NOMO-1 treated with DMSO at 0.1 percent for 48 hours (cell line): ENCODE measurements around the gene GATD1.

ENCODE experiments used
- DNase-seq: peaks from one replicate; lab custom pipeline; 2025; ENCODE audit not compliant: unreplicated experiment; lab: John Stamatoyannopoulos, UW

GATD1 gene

DNA sequence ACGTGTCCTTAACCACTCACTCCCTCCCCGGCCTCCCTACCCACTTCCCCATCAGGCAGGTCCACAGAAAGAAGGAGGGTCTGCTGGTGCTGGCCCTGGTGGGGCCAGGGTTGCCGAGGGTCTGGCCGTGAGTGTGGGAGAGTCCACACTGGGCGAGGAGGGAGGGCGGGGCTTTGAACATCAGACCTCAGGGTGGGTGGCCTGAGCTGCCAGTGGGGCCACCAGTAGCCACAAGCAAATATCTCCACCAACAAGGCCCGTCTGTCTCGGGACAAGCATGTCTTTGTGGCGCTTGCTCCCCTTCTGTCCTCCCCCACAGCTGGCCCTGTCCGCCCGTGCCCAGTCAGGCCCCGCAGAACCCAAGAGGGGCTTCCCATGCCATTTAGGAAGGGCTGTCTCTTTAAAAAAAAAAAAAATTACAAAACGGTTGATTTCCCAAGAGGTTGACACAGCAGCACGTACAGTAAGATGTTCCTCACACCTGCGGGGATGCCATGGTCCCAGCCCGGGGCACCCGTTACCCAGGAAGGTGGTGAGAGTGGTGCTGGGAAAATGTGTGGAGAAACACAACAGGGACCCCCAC is 47.7 kb downstream of the GATD1 start:
- DNase-seq = peak; percentile 33

DNA sequence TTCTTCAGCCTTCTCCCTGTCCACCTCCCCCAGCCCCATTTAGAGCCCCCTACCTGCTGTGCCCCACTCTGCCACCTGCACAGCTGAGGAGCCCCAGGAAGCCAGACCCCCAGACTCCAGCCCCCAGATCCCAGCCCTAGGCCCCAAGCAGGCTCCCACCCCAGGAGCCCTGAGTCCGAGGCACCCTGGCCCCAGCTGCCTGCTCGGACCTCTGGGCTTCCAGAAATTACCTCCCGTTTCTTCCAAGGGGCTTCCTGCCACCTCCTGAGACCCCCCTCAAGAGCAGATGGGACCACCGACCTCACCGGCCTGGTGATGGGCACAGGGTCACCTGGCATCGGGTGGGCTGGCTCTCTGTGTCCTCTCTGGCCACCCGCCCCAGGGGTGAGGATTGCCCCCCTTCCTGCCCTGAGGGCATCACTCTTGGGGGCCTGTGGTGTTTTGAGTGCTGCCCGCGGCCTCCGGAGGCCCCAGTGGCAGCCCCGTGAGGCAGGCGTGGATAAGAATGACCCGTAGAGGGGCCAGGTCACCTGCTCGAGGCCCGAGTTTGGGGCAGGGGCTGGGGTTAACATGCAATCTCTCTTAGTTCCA is 48.3 kb downstream of the GATD1 start:
- DNase-seq = no peak

DNA sequence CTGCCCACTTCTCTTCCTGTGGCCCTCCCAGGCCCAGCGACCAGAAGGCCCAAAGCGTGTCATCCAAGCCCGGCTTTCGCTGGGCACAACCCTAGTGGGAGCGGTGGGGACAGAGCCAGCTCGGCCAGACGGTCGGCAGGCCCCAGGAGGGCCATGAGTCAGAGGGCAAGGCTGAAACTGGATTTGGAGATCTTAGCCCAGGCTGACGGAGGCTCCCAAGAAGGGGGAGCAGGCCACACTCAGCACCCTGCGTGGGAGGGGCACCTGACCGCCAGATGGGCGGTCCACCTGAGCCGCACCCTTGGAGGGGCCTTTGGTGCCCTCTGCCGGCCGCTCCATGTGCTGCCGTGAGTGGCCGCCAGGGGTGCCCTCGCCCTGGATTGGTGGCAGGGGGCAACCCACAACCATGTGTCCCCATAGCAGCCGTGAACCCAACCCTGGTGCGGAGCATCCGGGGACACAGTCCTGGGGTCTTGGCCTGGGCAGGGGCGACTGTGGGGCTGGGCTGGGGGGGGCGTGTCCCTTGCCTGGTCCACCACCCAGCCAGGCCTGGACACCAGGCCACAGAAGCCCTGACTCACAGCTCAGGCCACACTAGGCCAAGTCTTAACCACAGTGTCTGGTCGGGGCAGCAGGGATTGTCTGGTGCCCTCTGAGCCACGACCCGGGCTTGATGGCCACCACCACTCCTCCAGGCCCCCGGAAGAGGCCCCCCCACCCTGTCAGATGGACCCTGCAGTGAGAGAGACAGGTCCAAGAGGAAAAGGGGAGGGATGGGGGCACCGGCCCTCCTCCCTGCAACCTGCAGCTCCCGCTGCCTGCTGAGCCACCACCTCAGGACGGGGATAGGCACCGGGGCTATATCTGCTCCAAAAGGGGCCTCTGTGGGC is 49.2 kb downstream of the GATD1 start:
- DNase-seq = peak; percentile 54

DNA sequence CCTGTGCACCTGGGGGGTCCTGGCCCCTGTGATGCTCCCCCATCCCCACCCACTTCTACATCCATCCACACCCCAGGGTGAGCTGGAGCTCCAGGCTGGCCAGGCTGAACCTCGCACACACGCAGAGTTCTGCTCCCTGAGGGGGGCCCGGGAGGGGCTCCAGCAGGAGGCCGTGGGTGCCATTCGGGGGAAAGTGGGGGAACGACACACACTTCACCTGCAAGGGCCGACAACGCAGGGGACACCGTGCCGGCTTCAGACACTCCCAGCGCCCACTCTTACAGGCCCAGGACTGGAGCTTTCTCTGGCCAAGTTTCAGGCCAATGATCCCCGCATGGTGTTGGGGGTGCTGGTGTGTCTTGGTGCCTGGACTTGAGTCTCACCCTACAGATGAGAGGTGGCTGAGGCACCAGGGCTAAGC is 50.0 kb downstream of the GATD1 start:
- DNase-seq = no peak

DNA sequence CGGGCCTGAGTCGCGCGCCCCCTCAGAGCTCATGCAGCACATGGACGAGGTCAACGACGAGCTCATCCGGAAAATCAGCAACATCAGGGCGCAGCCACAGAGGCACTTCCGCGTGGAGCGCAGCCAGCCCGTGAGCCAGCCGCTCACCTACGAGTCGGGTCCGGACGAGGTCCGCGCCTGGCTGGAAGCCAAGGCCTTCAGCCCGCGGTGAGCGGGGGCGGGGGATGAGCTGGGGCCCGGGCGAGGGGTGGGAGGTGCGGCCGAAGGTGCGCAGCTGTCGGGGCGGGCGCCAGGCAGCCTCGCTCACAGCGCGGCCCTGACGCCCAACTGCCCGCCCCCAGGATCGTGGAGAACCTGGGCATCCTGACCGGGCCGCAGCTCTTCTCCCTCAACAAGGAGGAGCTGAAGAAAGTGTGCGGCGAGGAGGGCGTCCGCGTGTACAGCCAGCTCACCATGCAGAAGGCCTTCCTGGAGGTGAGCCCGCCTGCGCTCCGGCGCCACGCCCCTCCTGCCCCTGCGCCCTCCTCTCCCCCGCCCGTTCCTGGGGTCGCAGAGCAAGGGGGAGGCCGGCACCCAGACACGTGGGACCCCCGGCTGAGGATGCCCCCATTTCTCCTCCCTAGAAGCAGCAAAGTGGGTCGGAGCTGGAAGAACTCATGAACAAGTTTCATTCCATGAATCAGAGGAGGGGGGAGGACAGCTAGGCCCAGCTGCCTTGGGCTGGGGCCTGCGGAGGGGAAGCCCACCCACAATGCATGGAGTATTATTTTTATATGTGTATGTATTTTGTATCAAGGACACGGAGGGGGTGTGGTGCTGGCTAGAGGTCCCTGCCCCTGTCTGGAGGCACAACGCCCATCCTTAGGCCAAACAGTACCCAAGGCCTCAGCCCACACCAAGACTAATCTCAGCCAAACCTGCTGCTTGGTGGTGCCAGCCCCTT is 50.7 kb downstream of the GATD1 start:
- peak; percentile 41 for DNase-seq

DNA sequence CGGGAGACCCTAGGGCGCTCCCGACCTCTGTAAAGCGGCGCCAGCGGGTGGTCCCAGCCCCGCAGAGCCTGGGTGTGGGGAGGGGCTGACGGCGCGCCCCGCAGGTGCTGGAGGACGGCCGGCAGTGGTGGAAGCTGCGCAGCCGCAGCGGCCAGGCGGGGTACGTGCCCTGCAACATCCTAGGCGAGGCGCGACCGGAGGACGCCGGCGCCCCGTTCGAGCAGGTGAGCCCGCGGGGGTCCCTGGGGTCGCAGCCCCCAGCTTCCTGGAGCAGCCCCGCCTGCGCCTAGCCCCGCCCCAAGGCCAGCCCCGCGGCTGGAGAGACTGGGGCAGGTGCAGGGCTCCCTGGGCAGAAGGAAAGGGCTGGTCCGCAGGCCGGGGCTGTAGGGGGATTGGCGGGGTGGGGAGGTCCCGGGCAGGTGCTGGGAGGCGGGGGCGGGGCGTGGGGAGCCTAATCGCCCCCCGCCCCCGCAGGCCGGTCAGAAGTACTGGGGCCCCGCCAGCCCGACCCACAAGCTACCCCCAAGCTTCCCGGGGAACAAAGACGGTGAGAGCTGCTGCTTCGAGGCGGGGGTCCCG is 51.6 kb downstream of the GATD1 start:
- DNase-seq = no peak

DNA sequence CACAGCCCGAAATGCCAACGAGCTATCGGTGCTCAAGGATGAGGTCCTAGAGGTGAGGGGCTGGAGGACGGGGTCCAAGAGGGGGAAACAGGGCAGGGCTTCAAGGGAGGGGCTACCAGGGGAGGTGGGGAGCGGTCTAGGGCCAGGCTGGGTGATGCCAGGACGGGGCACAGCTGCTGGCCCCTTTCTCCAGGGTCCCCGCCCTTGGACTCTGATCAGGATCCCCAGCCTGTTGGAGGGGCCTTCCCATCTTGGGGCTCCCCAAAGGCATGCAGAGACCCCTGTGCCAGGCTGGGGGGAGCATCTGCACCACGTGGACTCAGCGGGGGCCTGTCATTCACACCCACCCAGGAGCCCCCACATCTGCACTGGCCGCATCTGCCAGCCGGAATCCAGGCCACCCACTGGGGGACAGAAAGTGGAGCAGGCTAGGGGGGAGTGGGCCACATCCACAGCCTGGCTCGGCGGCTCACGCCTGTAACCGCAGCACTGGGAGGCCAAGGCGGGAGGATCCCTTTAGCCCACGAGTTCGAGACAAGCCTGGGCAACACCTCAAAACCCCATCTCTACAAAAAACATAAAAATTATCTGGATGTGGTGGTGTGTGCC is 52.4 kb downstream of the GATD1 start:
- no peak for DNase-seq

DNA sequence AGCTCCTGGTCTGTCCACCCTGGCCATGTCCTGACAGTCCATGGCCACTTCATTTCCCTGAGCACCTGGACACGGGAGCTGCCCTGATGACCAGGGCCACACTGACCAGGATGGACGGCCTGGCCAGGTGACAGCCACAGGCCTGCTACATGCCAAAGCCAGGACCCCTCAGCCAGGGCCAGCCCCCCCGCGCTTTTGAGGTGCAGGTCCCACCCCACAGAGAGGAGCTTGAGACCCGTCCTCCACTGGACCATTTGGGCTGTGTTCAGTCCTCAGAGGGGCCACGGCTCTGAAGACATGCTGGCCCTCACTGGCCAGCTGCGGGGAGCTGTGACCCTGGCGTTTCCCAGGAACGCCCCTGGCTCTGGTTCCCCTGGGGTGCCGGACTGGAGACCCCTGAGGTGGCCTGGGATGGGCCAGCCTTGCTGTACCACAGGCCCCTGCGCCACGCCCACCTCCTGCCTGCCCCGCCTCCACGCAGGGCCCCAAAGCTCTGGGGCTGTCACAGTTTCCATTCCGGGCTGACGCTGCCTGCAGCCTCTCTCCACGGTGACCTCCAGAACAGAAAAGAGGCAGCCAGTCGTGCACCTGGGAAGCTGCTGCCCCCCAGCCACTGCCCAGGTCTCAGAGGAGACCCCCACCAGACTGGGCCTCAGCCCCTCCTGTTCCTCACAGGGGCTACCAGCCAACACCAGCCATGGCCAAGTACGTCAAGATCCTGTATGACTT is 53.1 kb downstream of the GATD1 start:
- no peak for DNase-seq

DNA sequence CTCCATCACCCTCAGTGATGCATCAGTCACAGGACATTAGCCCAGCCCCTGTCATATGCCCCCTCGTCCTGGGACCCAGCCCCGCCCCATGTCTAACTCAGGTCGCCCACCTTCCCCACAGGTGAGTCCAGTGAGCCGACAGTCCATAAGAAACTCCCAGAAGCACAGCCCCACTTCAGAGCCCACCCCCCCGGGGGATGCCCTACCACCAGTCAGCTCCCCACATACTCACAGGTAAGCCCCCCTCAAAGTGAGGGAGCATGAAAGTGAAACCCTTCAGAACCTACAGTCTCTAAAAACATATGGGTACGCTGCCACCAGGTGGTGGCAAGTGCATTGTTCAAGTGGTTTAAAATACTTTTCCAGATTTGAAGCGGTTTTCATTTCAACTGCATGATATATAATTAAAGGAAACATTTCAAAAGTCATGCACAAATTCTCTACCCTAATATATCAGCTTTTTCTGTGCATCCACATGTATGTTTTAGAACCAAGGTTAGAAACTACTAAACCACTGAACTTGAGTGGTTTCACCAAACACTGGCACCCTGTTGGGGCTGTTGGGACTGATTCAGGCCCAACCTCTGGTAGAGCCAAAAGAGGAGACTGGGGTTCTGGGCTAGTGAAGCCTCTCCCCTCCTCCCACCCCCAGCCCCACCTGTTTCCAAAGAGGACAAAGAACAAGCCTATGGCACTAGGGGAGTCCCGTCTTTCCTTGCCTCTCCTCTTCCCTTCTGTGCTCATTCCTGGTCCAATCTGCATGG is 54.0 kb downstream of the GATD1 start:
- peak; percentile 66 for DNase-seq

DNA sequence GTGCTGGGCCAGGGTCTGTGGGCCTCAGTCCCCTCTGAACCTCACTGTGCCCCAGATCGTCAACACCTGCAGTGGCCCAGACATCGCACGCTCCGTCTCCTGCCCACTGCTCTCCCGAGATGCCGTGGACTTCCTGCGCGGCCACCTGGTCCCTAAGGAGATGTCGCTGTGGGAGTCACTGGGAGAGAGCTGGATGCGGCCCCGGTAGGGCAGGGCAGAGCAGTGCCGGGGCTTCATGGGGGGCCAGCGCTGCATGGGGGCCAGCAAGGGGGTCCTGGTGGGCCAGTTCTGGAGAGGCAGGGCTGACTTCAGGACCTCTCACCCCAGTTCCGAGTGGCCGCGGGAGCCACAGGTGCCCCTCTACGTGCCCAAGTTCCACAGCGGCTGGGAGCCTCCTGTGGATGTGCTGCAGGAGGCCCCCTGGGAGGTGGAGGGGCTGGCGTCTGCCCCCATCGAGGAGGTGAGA is 54.9 kb downstream of the GATD1 start:
- DNase-seq = no peak

DNA sequence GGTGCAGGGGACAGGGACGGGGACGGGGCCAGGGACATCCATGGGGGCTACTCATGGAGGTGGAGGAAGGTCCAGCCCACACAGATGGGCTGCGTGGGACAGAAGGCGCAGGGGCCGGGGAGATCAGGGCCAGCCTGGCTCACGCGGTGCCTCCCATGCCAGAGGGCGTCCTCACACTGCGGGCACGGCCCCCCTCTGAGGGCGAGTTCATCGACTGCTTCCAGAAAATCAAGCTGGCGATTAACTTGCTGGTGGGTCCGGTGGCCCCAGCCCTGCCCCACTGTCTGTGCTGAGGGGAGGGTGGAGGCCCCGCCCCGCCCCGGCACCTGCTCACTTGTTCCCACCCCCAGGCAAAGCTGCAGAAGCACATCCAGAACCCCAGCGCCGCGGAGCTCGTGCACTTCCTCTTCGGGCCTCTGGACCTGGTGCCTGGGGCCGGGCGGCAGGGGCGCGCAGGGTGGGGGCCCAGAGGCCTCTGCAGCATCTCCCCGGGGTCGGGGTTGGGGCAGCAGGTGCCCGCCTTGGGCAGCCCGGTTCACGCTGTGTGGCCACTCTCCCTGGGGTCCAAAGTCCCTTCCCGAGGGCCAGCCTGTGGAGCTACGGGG is 55.4 kb downstream of the GATD1 start:
- DNase-seq = peak; percentile 64

DNA sequence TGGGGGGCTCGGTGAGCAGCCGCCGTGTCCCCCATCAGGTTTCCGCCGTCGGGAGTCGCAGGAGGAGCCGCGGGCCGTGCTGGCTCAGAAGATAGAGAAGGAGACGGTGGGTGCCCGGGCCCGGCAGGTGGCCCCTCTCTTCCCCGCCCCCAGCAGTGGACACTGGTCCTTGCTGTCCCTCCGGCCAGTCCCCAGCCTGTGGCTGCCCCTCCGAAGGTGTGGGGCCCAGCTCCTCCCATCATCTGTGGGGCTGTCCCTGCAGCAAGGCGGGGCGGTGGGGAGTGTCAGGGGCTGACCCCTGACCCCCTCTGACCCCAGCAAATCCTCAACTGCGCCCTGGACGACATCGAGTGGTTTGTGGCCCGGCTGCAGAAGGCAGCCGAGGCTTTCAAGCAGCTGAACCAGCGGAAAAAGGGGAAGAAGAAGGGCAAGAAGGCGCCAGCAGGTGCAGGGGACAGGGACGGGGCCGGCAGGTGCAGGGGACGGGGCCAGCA is 56.0 kb downstream of the GATD1 start:
- no peak for DNase-seq

DNA sequence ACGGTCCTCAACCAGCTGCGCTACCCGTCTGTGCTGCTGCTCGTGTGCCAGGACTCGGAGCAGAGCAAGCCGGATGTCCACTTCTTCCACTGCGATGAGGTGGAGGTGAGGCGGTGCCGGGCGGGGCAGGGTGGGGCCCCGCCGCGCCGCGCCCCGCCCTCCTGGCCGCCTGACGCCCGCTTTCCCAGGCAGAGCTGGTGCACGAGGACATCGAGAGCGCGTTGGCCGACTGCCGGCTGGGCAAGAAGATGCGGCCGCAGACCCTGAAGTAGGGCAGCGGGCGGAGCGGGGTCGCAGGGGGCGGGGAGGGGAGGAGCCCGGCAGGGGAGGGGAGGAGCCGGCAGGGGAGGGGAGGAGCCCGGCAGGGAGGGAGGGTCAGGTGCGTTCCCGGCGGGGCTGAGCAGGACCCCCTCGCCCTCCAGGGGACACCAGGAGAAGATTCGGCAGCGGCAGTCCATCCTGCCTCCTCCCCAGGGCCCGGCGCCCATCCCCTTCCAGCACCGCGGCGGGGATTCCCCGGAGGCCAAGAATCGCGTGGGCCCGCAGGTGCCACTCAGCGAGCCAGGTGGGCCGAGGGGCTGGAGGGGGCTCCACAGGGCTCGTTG is 56.5 kb downstream of the GATD1 start:
- DNase-seq = no peak

DNA sequence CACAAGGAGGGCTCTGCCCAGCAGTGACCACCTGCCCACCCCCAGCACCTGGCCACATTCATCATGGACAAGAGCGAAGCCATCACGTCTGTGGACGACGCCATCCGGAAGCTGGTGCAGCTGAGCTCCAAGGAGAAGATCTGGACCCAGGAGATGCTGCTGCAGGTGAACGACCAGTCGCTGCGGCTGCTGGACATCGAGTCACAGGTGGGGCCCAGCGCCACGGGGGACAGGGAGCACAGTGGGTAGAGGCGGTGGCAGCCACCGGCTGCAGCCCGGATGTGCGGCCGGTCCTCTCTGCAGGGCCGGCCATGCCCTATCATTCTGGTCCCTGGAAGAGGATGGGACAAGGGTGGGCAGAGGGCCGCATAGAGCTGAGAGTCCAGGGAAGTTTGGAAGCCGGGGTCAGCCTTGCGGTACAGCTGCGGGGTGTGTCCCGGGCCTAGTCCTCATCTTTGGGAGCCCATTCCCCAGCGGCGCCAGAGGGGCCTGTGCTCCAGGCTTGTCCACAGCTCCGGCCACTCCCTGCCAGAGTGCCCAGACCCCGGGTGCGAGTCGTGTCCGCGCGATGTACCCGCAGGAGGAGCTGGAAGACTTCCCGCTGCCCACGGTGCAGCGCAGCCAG is 57.2 kb downstream of the GATD1 start:
- no peak for DNase-seq

DNA sequence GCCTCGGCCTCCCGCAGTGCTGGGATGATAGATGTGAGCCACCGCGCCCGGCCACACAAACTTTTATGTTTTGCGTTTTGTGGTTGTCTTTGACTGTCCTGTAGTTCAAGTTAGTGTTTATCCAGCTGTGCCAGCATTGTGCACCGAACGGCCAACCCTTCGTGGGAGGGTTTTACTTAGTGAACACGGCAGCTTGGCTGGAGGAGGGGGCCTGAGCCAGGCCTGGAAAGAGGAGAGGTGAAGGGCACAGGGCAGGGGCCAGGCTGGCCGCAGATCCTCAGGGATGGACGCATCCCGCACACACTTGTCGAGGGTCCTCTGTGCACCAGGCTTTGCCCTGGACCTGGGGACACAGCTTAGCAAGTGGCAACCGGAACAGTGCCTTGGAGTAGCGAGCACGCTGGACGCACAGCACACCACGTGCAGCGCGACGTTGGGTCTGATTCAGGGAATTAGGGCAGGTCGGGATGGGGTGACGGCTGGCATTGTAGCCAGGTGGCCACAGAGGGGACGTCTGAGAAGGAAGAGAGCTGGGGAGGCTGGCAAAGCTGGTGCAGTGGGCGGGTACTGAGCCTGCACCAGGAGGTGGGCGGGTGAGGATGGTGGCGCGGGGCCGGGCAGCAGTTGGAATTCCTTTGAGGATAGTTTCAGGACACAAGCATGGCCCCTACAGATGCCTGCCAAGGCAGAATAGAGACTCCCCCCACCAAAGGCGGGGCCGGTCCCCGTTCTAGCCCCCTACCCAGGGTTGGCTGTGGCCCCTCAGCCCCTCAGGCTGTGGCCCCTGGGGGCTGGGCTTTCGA is 57.9 kb downstream of the GATD1 start:
- no peak for DNase-seq
